K562 (cell line): ENCODE measurements around the gene LCLAT1. TPM values are rescaled to one million over a fixed set of nuclear protein-coding genes. Genes with fewer than 3 reads are reported as not detected.

Source experiments
- ATAC-seq: fragments of 200-7000 bp; cut with Tn5 transposase; 3 replicates; pipeline ENCODE4 v1.9.1; 2020; ENCODE audit warnings: moderate library complexity
- BruUV-seq: library from RNA; stranded (reverse); fragments of 400-500 nt; replicated peaks from 2 replicates; lab custom pipeline; 2021; lab: Mats Ljungman, UMichigan
- CTCF ChIA-PET: fragments of 300-600 bp; formaldehyde crosslinking; extraction: SDS; loops from one replicate; lab custom pipeline; 2021; ENCODE audit warnings: low intra/inter-chr PET ratio; lab: Yijun Ruan, JAX
- POLR2A ChIA-PET: fragments of 300-600, 350-650 bp; sonication (Branson Sonifier 250); formaldehyde crosslinking; extraction: SDS; loops from one replicate; lab custom pipeline; 2021; ENCODE audit warnings: antibody characterized with exemption, inconsistent platforms; lab: Yijun Ruan, JAX
- DNase-seq, 4 experiments: peaks; one replicate each; pipeline versions ENCODE4 v3.0.0 to v3.0.0-alpha.2; 2011 to 2018; ENCODE audit warnings: low spot score in 3 of 4, mixed read lengths in 3 of 4; ENCODE audit errors: extremely low read depth in 1 of 4
- FAIRE-seq: peaks from 2 replicates; lab custom pipeline; 2011; peaks lifted over from hg19 to GRCh38; lab: Jason Lieb, UNC
- H2AFZ ChIP-seq: 2 replicates; pipeline ENCODE4 v1.6.0; 2011; ENCODE audit warnings: low read depth, low read length, control low read depth, inconsistent platforms
- H3K27ac ChIP-seq: fragments of 200-600 bp; 3 replicates; pipeline ENCODE4 v1.8.0; 2011; ENCODE audit warnings: low read depth, mild to moderate bottlenecking, control low read depth, inconsistent platforms, low read length, moderate library complexity, mixed read lengths; ENCODE audit errors: extremely low read depth
- H3K27me3 ChIP-seq, 2 experiments: fragments of 300-600 bp in 1 of 2; 2 replicates in 1 of 2; 3 replicates in 1 of 2; pipeline versions ENCODE4 v1.6.0 to v1.8.0; 2011; ENCODE audit warnings: inconsistent platforms in 2 of 2, low read length in 2 of 2, mild to moderate bottlenecking in 1 of 2, mixed read lengths in 1 of 2, moderate library complexity in 1 of 2; ENCODE audit not compliant: control insufficient read depth in 2 of 2, insufficient read depth in 2 of 2
- H3K36me3 ChIP-seq: fragments of 300-600 bp; 3 replicates; pipeline ENCODE4 v1.8.0; 2011; ENCODE audit warnings: mild to moderate bottlenecking, low read length, inconsistent platforms; ENCODE audit not compliant: control insufficient read depth, insufficient read depth
- H3K4me1 ChIP-seq, 2 experiments: fragments of 200-600 bp in 1 of 2; replicated peaks in 1 of 2; 2 replicates in 1 of 2; 3 replicates in 1 of 2; pipeline versions ENCODE4 v1.5.1 to v1.8.0; 2011; ENCODE audit warnings: inconsistent platforms in 2 of 2, low read length in 2 of 2, mild to moderate bottlenecking in 1 of 2, mixed read lengths in 1 of 2, moderate library complexity in 1 of 2; ENCODE audit not compliant: control insufficient read depth in 2 of 2, insufficient read depth in 2 of 2
- H3K4me2 ChIP-seq: 2 replicates; pipeline ENCODE4 v1.6.1; 2011; ENCODE audit warnings: low read length, control low read depth, inconsistent platforms, mixed read lengths; ENCODE audit not compliant: insufficient read depth
- H3K4me3 ChIP-seq: fragments of 200-600 bp; sonication (generic), shearing (Covaris generic); 2 replicates; pipeline ENCODE4 v1.5.1; 2016; ENCODE audit warnings: control low read depth, inconsistent platforms
- H3K79me2 ChIP-seq: fragments of 200-600 bp; 3 replicates; pipeline ENCODE4 v1.8.0; 2011; ENCODE audit warnings: low read length, inconsistent platforms; ENCODE audit not compliant: control insufficient read depth, insufficient read depth
- H3K9ac ChIP-seq, 2 experiments: 2 replicates each; pipeline versions ENCODE4 v1.6.0 to v1.6.1; 2011; ENCODE audit warnings: low read depth in 2 of 2, low read length in 2 of 2, control low read depth in 1 of 2, inconsistent platforms in 1 of 2, mild to moderate bottlenecking in 1 of 2, mixed read lengths in 1 of 2; ENCODE audit not compliant: insufficient read depth in 1 of 2
- H3K9me1 ChIP-seq: one replicate; pipeline ENCODE4 v1.6.0; 2011; ENCODE audit warnings: inconsistent platforms, mild to moderate bottlenecking, low read length, moderate library complexity; ENCODE audit not compliant: control insufficient read depth, insufficient read depth
- H3K9me3 ChIP-seq: replicated peaks from 2 replicates; pipeline ENCODE4 v1.5.1; 2011; ENCODE audit warnings: low read depth, low read length, inconsistent platforms; ENCODE audit not compliant: control insufficient read depth, insufficient read depth
- H4K20me1 ChIP-seq: replicated peaks from 2 replicates; pipeline ENCODE4 v1.6.1; 2011; ENCODE audit warnings: low read length, inconsistent platforms, mixed read lengths; ENCODE audit not compliant: control insufficient read depth, insufficient read depth
- C11orf30 ChIP-seq: fragments of 450-650 bp; IDR thresholded peaks from 2 replicates; pipeline ENCODE4 v1.6.1; 2016; ENCODE audit warnings: low read depth, mild to moderate bottlenecking
- CBFA2T3 ChIP-seq: fragments of 450-650 bp; IDR thresholded peaks from 2 replicates; pipeline ENCODE4 v1.6.1; 2017
- EP300 ChIP-seq: IDR thresholded peaks from 2 replicates; pipeline ENCODE4 v1.6.1; 2012; ENCODE audit warnings: low read length, improper control_type of control experiment
- JUN ChIP-seq, 2 experiments: sonication (generic) in 1 of 2; formaldehyde crosslinking in 1 of 2; IDR thresholded peaks; 2 replicates each; pipeline versions ENCODE4 v1.6.1 to v1.8.0; 2012 to 2022; ENCODE audit warnings: borderline replicate concordance in 2 of 2, mild to moderate bottlenecking in 2 of 2, improper control_type of control experiment in 1 of 2, low read depth in 1 of 2, low read length in 1 of 2, missing genetic modification reagents in 1 of 2
- KHSRP ChIP-seq: fragments of 450-650 bp; IDR thresholded peaks from 2 replicates; pipeline ENCODE4 v1.6.1; 2017
- LEF1 ChIP-seq: fragments of 450-650 bp; IDR thresholded peaks from 2 replicates; pipeline ENCODE4 v1.6.1; 2016; ENCODE audit warnings: mild to moderate bottlenecking
- NFIX ChIP-seq: fragments of 250-450 bp; sonication (Bioruptor Pico); IDR thresholded peaks from 2 replicates; pipeline ENCODE4 v1.4.0; 2020; ENCODE audit warnings: low read depth, mild to moderate bottlenecking, moderate library complexity
- NR0B1 ChIP-seq: fragments of 450-650 bp; IDR thresholded peaks from one replicate; pipeline ENCODE4 v1.6.1; 2018; ENCODE audit warnings: mild to moderate bottlenecking, moderate library complexity; ENCODE audit not compliant: partially characterized antibody
- NR2F6 ChIP-seq: fragments of 450-650 bp; formaldehyde crosslinking; IDR thresholded peaks from 2 replicates; pipeline ENCODE4 v1.4.0; 2020; ENCODE audit warnings: mild to moderate bottlenecking
- RBFOX2 ChIP-seq: fragments of 200-400 bp; formaldehyde crosslinking; IDR thresholded peaks from 2 replicates; pipeline ENCODE4 v1.6.1; 2017; ENCODE audit warnings: low read depth, mild to moderate bottlenecking, low read length, moderate library complexity
- RBM15 ChIP-seq: fragments of 200-400 bp; formaldehyde crosslinking; IDR thresholded peaks from 2 replicates; pipeline ENCODE4 v1.6.1; 2018; ENCODE audit warnings: mild to moderate bottlenecking, low read length, moderate library complexity; ENCODE audit not compliant: insufficient read depth
- ZBTB43 ChIP-seq: sonication (generic); formaldehyde crosslinking; IDR thresholded peaks from 2 replicates; pipeline ENCODE4 v1.8.0; 2023; ENCODE audit warnings: mild to moderate bottlenecking, missing genetic modification reagents
- ZNF395 ChIP-seq: fragments of 200-800 bp; sonication (Bioruptor generic); IDR thresholded peaks from 2 replicates; pipeline ENCODE4 v1.6.1; 2017; ENCODE audit warnings: missing genetic modification characterization, missing compliant biosample characterization
- ZNF398 ChIP-seq: fragments of 250-450 bp; sonication (Bioruptor Pico); IDR thresholded peaks from 2 replicates; pipeline ENCODE4 v1.8.0; 2021; ENCODE audit warnings: moderate library complexity, mild to moderate bottlenecking, inconsistent platforms
- ZNF512 ChIP-seq: IDR thresholded peaks from 2 replicates; pipeline ENCODE4 v1.6.1; 2016; ENCODE audit warnings: missing genetic modification characterization, missing compliant biosample characterization
- ZNF830 ChIP-seq: fragments of 250-450 bp; sonication (Bioruptor Pico); IDR thresholded peaks from 2 replicates; pipeline ENCODE4 v1.5.0; 2021; ENCODE audit warnings: mild to moderate bottlenecking
- in situ Hi-C: fragments of 300-500 bp; cut with MboI; formaldehyde crosslinking; loops from 4 replicates; pipeline ENCODE4 v1.15.0; 2018; ENCODE audit warnings: inconsistent platforms, mixed read lengths
- intact Hi-C: fragments of 100-400 bp; cut with micrococcal nuclease; formaldehyde crosslinking; loops from 2 replicates; pipeline ENCODE4 v1.14.2; 2022
- polyA plus RNA-seq, 8 experiments: library from polyadenylated mRNA; depleted of rRNA in 4 of 8; stranded (reverse) in 5 of 8; unstranded in 3 of 8; fragments of >200 nt; fragmentation: Nextera tagmentation in 2 of 8; fragmentation: Illumina TruSeq in 1 of 8; extraction: Ambion mirVana in 2 of 8; extraction: Trizol in 1 of 8; gene quantifications; 2 replicates each; pipeline versions ENCODE4 v1.2.1 to v1.2.3, GENCODE V29; 2011 to 2014; ENCODE audit warnings: inconsistent platforms in 1 of 8, missing spikeins in 1 of 8
- total RNA-seq, 7 experiments: library from RNA; depleted of rRNA in 6 of 7; stranded (reverse); fragments of >200 nt in 6 of 7; fragmentation: Illumina TruSeq in 2 of 7; extraction: Trizol in 2 of 7; gene quantifications; 2 replicates each; pipeline versions ENCODE4 v1.2.1 to v1.2.3, GENCODE V29; 2011 to 2021; ENCODE audit warnings: low replicate concordance in 1 of 7

Gene LCLAT1
- total and polyA plus RNA-seq, 9 of the 15 experiments (the other 6 are each of a cell fraction or from before 2014, with no cell fraction given) = 8.9 to 63.3 (median 25.4) TPM

- Histone ChIP-seq H3K27ac (no peak overlapping the region), H2AFZ (no peak overlapping the region), H4K20me1 (no peaks in the 10 kb centered on the region), H3K36me3 (no peaks in the 10 kb centered on the region), H3K79me2 (peaks cover 55% of the 10 kb centered on the region), H3K9me1 (no peaks in the 10 kb centered on the region), H3K4me2 (no peak overlapping the region), H3K4me3 (no peak overlapping the region), H3K9me3 (no peaks in the 10 kb centered on the region), H3K27me3 (no peaks in the 10 kb centered on the region), H3K4me1 (peaks cover 0 to 1% of the 10 kb centered on the region in 2 experiments; a peak in 1 of 5 replicates), H3K9ac (no peak overlapping the region)
- FAIRE-seq = no peak
- CTCF ChIA-PET = no interaction called here
- no peak for ATAC-seq
- DNase-seq = no peak
- BruUV-seq = no TSS peak
- POLR2A ChIA-PET = no interaction called here
- in situ Hi-C loops (no loop called here), intact Hi-C loops (no loop called here)
- no peak for TF ChIP-seq RBM15
- TF ChIP-seq RBFOX2 = no peak
- TF ChIP-seq KHSRP = no peak
- no peak for TF ChIP-seq JUN (IDR thresholded peaks at IDR 0.05; ENCODE audit: borderline replicate concordance, low read depth, low read length)
- no peak for TF ChIP-seq JUN (CRISPR knock-in tag; IDR thresholded peaks at IDR 0.05; ENCODE audit: borderline replicate concordance)
- no peak for TF ChIP-seq ZNF830 (CRISPR knock-in tag)
- no peak for TF ChIP-seq NFIX
- TF ChIP-seq C11orf30 = no peak
- no peak for TF ChIP-seq EP300
- TF ChIP-seq ZNF395 (CRISPR knock-in tag) = no peak
- no peak for TF ChIP-seq ZNF398 (CRISPR knock-in tag)
- TF ChIP-seq NR2F6 (CRISPR knock-in tag) = no peak
- TF ChIP-seq CBFA2T3 = no peak
- no peak for TF ChIP-seq LEF1
- no peak for TF ChIP-seq ZBTB43 (CRISPR knock-in tag)
- TF ChIP-seq NR0B1 = no peak
- TF ChIP-seq ZNF512 (tag) = no peak
Measured at GRCh38 chr2:30486655-30487054, 39.6 kb downstream of the LCLAT1 start.
